ENCODE measurements around the gene WDR81.

The WDR81 gene

GRCh38 chr17:1715803-1716075, 8.8 kb upstream of the WDR81 start:
- Histone ChIP-seq H3K27ac (ENCODE audit: low read depth, low read length) (no peak overlapping the region), H3K9me2 (replicated peaks; ENCODE audit: control insufficient read depth, low read length) (no peaks in the 10 kb centered on the region), H4K20me1 (ENCODE audit: control insufficient read depth, insufficient read depth, low read depth, low read length) (no peaks in the 10 kb centered on the region), H3K4me1 (ENCODE audit: control insufficient read depth, low read length) (peaks cover 46% of the 10 kb centered on the region), H3K4me3 (ENCODE audit: low read length) (peak overlapping the region; percentile 84), H3K36me3 (ENCODE audit: control insufficient read depth, low read length) (no peaks in the 10 kb centered on the region), H3K79me2 (ENCODE audit: control insufficient read depth, low read length) (no peaks in the 10 kb centered on the region), H3K9me3 (ENCODE audit: control insufficient read depth, insufficient read depth, low read length) (no peaks in the 10 kb centered on the region), H3F3A (ENCODE audit: control insufficient read depth, insufficient read depth) (peaks cover 7% of the 10 kb centered on the region), H3K27me3 (ENCODE audit: control insufficient read depth, low read length) (peaks cover 37% of the 10 kb centered on the region), H3K4me2 (ENCODE audit: low read length) (peak overlapping the region; percentile 93)
- TF ChIP-seq CTCF (IDR thresholded peaks at IDR 0.05; ENCODE audit: low read depth, low read length, poor library complexity, severe bottlenecking): no peak
- no peak for TF ChIP-seq EZH2phosphoT487 (IDR thresholded peaks at IDR 0.05; ENCODE audit: borderline replicate concordance, low read length)

GRCh38 chr17:1716076-1716911, 8.2 kb upstream of the WDR81 start:
- TF ChIP-seq CTCF (IDR thresholded peaks at IDR 0.05; ENCODE audit: low read depth, low read length, poor library complexity, severe bottlenecking) (peak; percentile 28), EZH2phosphoT487 (IDR thresholded peaks at IDR 0.05; ENCODE audit: borderline replicate concordance, low read length) (no peak)
- Histone ChIP-seq H3K79me2 (ENCODE audit: control insufficient read depth, low read length) (no peaks in the 10 kb centered on the region), H3K4me2 (ENCODE audit: low read length) (peak overlapping the region; percentile 93), H3K4me1 (ENCODE audit: control insufficient read depth, low read length) (peaks cover 51% of the 10 kb centered on the region), H3F3A (ENCODE audit: control insufficient read depth, insufficient read depth) (peaks cover 10% of the 10 kb centered on the region), H3K27ac (ENCODE audit: low read depth, low read length) (peak overlapping the region; percentile 82), H3K9me2 (replicated peaks; ENCODE audit: control insufficient read depth, low read length) (no peaks in the 10 kb centered on the region), H3K9me3 (ENCODE audit: control insufficient read depth, insufficient read depth, low read length) (no peaks in the 10 kb centered on the region), H3K4me3 (ENCODE audit: low read length) (peak overlapping the region; percentile 84), H3K36me3 (ENCODE audit: control insufficient read depth, low read length) (no peaks in the 10 kb centered on the region), H3K27me3 (ENCODE audit: control insufficient read depth, low read length) (peaks cover 33% of the 10 kb centered on the region), H4K20me1 (ENCODE audit: control insufficient read depth, insufficient read depth, low read depth, low read length) (no peaks in the 10 kb centered on the region)

- Histone ChIP-seq H3K4me1 (ENCODE audit: control insufficient read depth, low read length) (peaks cover 60% of the 10 kb centered on the region), H3K79me2 (ENCODE audit: control insufficient read depth, low read length) (no peaks in the 10 kb centered on the region), H3K4me2 (ENCODE audit: low read length) (peak overlapping the region; percentile 93), H4K20me1 (ENCODE audit: control insufficient read depth, insufficient read depth, low read depth, low read length) (no peaks in the 10 kb centered on the region), H3F3A (ENCODE audit: control insufficient read depth, insufficient read depth) (peaks cover 16% of the 10 kb centered on the region), H3K36me3 (ENCODE audit: control insufficient read depth, low read length) (no peaks in the 10 kb centered on the region), H3K4me3 (ENCODE audit: low read length) (peak overlapping the region; percentile 80), H3K27ac (ENCODE audit: low read depth, low read length) (peak overlapping the region; percentile 82), H3K9me2 (replicated peaks; ENCODE audit: control insufficient read depth, low read length) (no peaks in the 10 kb centered on the region), H3K9me3 (ENCODE audit: control insufficient read depth, insufficient read depth, low read length) (no peaks in the 10 kb centered on the region), H3K27me3 (ENCODE audit: control insufficient read depth, low read length) (peaks cover 27% of the 10 kb centered on the region)
- no peak for TF ChIP-seq CTCF (IDR thresholded peaks at IDR 0.05; ENCODE audit: low read depth, low read length, poor library complexity, severe bottlenecking)
- TF ChIP-seq EZH2phosphoT487 (IDR thresholded peaks at IDR 0.05; ENCODE audit: borderline replicate concordance, low read length): no peak
These were observed 7.4 kb upstream of the WDR81 start for GRCh38 chr17:1716912-1717695.

Measured in DOHH2 (cell line).